ENCODE measurements around the gene SLC6A13.

GRCh38 chr12:247271-247670, 15.4 kb downstream of the SLC6A13 start:
- TF ChIP-seq CTCF (IDR thresholded peaks at IDR 0.05 in 4 of 5, conservative IDR thresholded peaks at IDR 0.05 in 1 of 5) (no peak), POLR2A (IDR thresholded peaks at IDR 0.05) (no peak)
